Measurements from ENCODE around the gene SLIT3. TPM values are rescaled to one million over a fixed set of nuclear protein-coding genes. Genes with fewer than 3 reads are reported as not detected.

The SLIT3 gene
- total RNA-seq, 1 experiment from 2014 or later = 0.92 TPM

GRCh38 chr5:168651648-168652047 is 649.3 kb downstream of the SLIT3 start:
- Mint-ChIP-seq H3K9me3 (no peaks in the 10 kb centered on the region; a peak in 1 of 5 replicates), H3K27ac (no peak overlapping the region), H3K4me1 (peaks cover 7 to 11% of the 10 kb centered on the region in 2 experiments; a peak in 3 of 4 replicates), H3K36me3 (ENCODE audit: insufficient read depth in 1 of 3, low read depth in 3 of 3) (no peaks in the 10 kb centered on the region), H3K4me3 (no peak overlapping the region), H3K27me3 (ENCODE audit: low read depth) (no peaks in the 10 kb centered on the region; the same call in 1 of the 2 replicates)
- no peak overlapping the region for H3K14ac ChIP-seq (ENCODE audit: insufficient read depth, low read length)
- H3K27ac ChIP-seq (ENCODE audit: insufficient read length, low read depth, low read length) = no peak overlapping the region
- no peak overlapping the region for H4K5ac ChIP-seq (ENCODE audit: insufficient read length, low read depth, low read length)
- H3K23ac ChIP-seq (ENCODE audit: insufficient read length, low read depth, low read length) = no peak overlapping the region
- H2BK120ac ChIP-seq (ENCODE audit: low read depth, low read length, poor library complexity, severe bottlenecking) = no peak overlapping the region
- H4K20me1 ChIP-seq (ENCODE audit: control insufficient read depth, insufficient read depth, insufficient read length) = no peaks in the 10 kb centered on the region
- no peak overlapping the region for H3K4ac ChIP-seq (ENCODE audit: low read depth, low read length)
- H3K27me3 ChIP-seq (ENCODE audit: insufficient read depth, low read length) = no peaks in the 10 kb centered on the region
- no peak overlapping the region for H3K4me2 ChIP-seq (ENCODE audit: insufficient read depth, insufficient read length, low read length)
- H3K56ac ChIP-seq (ENCODE audit: insufficient read length, low read depth, low read length) = no peak overlapping the region
- no peak overlapping the region for H3K18ac ChIP-seq (ENCODE audit: insufficient read length, low read depth, low read length)
- no peak overlapping the region for H2BK20ac ChIP-seq (ENCODE audit: low read depth, low read length, poor library complexity, severe bottlenecking)
- no peak for TF ChIP-seq CTCF (conservative IDR thresholded peaks at IDR 0.05)
- H4K91ac ChIP-seq (ENCODE audit: insufficient read length, low read depth, low read length) = no peak overlapping the region
- H4K8ac ChIP-seq (replicated peaks; ENCODE audit: insufficient read length, low read depth, low read length) = no peak overlapping the region
- H3K4me1 ChIP-seq (ENCODE audit: insufficient read depth, low read length) = no peaks in the 10 kb centered on the region
- H2BK12ac ChIP-seq (ENCODE audit: insufficient read length, low read depth, low read length) = no peak overlapping the region
- H2BK5ac ChIP-seq (ENCODE audit: insufficient read length, low read length) = no peak overlapping the region
- no peaks in the 10 kb centered on the region; the same call in 1 of the 2 replicates for H3K79me2 ChIP-seq (ENCODE audit: insufficient read depth, low read length)
- H3K9ac ChIP-seq (ENCODE audit: extremely low read depth, insufficient read length, low read length) = no peak overlapping the region
- H2BK15ac ChIP-seq (ENCODE audit: low read depth, low read length) = no peak overlapping the region
- H2AK5ac ChIP-seq (ENCODE audit: insufficient read length, low read length) = no peak overlapping the region
- no peak overlapping the region for H2AFZ ChIP-seq (ENCODE audit: low read length)
- H3K9me3 ChIP-seq (ENCODE audit: control insufficient read depth, low read depth, low read length) = no peaks in the 10 kb centered on the region
- no peaks in the 10 kb centered on the region for H3K79me1 ChIP-seq (ENCODE audit: insufficient read depth, low read depth, low read length, poor library complexity, severe bottlenecking)
- H3T11ph ChIP-seq (ENCODE audit: low read length) = no peak overlapping the region
- no peaks in the 10 kb centered on the region for H3K23me2 ChIP-seq (ENCODE audit: insufficient read length, low read depth, low read length, poor library complexity, severe bottlenecking)
- DNase-seq = no peak
